ENCODE measurements around the gene MTOR.
A peak's percentile ranks its signal among the peaks of the same experiment; 100 is the strongest.
"Not testable (repeated sequence)": the region's sequence is repeated elsewhere in the genome, so short reads cannot be mapped to it uniquely, and the experiment has no call there.

The MTOR gene

GRCh38 chr1:11280719-11281376 is 18.5 kb upstream of the MTOR start:
- no peak for DNase-seq (ENCODE audit: low read depth in 2 of 2)

DNA sequence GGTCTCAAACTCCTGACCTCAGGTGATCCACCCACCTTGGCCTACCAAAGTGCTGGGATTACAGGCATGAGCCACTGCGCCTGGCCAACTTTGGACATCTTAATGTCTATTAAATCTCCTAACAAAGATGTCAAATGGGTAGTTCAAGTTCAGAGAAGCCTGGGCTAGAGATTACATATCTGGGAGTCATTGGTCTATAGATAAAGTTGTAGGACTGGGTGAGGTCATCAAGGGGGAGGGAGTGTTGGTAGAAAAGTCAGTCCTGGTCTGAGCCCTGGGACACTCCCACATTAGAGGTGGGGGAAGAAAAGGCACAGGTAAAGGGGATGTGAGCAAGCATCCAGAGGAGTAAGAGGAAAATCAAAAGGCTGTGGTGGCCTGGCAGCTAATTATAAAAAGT is 17.3 kb upstream of the MTOR start:
- DNase-seq (ENCODE audit: low read depth in 2 of 2): no peak

DNA sequence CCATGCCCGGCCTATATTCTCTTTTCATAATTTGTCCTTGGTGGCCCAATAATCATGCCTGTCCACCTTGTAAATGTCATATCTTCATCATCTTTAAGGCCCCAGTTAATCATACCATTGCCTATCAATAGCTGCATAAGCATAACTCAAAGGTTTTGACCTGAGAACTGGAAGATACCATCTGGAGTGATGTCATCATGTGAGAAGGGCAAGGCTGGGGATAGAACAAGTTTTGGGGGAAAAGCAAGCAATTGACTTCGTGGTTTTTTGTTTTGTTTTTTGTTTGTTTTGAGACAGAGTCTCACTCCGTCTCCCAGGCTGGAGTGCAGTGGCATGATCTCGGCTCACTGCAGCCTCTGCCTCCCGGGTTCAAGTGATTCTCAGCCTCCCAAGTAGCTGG is 16.8 kb upstream of the MTOR start:
- no peak for DNase-seq (ENCODE audit: low read depth in 2 of 2)

GRCh38 chr1:11273595-11274234 is 11.4 kb upstream of the MTOR start:
- no peak for DNase-seq (ENCODE audit: low read depth in 2 of 2)

GRCh38 chr1:11272832-11273594 is 10.7 kb upstream of the MTOR start, which contains the start of gene UBIAD1:
Gene UBIAD1, plus strand, starts transcription at chr1:11273198. Its CDS starts 334 bp downstream, at chr1:11273532.
- DNase-seq (ENCODE audit: low read depth in 2 of 2): peak; percentile 73 to 82

- no peak for DNase-seq (ENCODE audit: low read depth in 2 of 2)
Observed at GRCh38 chr1:11272544-11272831, 10.1 kb upstream of the MTOR start.

DNA sequence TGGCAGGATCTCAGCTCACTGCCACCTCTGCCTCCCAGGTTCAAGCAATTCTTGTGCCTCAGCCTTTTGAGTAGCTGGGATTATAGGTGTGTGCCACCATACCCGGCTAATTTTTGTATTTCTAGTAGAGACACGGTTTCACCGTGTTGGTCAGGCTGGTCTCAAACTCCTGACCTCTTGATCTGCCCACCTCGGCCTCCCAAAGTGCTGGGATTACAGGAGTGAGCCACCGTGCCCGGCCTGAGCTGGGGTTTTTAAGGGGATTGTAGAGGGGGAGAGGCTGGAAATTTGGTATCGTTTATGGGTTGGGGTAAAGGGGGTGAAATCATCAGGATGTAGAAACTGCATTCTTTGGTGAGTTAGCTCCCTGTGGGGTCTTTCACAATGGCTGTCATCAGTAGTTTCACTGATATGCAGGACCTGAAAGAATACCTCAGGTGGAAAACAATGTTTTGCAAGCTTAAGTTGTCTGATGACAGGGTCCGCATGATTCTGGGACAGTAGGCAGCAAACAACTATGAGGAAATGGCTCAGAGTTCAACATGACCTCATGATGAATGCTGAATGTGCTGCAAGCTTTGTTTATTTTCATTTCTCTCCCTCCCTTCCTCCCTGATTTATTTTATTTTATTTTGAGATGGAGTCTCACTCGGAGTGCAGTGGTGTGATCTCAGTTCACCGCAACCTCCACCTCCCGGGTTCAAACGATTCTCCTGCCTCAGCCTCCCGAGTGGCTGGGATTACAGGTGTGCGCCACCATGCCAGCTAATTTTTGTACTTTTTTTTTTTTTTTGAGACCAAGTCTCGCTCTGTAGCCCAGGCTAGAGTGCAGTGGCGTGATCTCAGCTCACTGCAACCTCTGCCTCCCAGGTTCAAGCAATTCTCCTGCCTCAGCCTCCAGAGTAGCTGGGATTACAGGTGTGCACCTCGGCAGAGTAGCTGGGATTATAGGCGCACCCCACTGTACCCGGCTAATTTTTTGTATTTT is 5.3 kb upstream of the MTOR start:
- not testable (repeated sequence) for DNase-seq (ENCODE audit: low read depth in 2 of 2)

DNA sequence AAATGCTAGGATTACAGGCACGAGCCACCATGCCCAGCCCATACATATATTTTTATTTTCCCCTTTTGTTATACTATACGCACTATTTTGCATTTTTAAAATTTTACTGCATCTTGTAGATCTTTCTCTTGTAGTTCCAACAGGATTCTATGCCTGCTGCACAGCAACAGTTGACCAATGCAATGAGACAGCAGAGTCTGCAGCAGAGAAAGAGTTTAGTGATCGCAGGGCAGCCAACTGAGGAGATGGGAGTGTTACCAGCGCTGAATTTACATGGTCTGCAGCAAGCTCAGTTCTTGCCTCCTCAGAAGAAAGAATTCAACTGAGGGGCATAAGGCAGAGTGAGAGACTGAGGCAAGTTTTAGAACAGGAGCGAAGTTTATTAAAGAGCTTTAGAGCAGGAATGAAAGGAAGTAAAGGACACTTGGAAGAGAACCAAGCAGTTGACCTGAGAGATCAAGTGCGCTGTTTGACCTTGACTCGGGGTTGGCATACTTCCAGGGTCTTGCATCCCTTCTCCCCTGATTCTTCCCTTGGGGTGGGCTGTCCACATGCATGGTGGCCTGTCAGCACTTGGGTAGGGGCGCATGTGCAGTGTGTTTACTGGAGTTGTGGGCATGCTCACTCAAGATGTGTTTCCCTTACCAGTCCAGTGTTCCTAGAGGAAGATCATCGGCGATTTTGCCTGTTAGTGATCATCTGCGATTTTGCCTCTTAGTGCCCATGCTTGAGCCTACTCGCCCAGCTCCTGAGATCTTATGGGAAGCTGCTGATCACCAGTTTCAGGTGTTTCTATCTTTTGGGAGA is 4.1 kb upstream of the MTOR start:
- no peak for DNase-seq (ENCODE audit: low read depth in 2 of 2)

DNA sequence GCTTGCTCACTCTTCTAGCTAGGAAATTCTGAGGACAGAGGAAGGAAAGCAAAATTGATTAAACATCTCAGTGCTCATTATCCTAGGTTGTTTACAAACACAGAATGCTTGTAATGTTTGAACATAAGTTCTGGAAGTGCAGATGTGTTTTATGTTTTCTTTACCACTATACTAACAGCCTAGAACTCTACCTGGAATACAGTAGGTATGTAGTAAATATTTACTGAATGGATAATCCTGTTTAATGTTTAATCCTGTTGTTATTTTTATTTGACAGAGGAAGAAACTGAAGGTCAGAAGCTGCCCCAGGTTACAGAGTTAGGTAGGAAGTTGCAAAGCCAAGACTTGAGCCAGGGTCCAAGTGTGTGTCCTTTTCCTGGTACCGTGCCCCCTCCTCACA is 6.1 kb downstream of the MTOR start:
- no peak for DNase-seq (ENCODE audit: low read depth in 2 of 2)

- DNase-seq (ENCODE audit: low read depth in 2 of 2): no peak
Observed at GRCh38 chr1:11253226-11253625, 9.1 kb downstream of the MTOR start.

GRCh38 chr1:11252538-11252937 is 9.8 kb downstream of the MTOR start:
- no peak for DNase-seq (ENCODE audit: low read depth in 2 of 2)

DNA sequence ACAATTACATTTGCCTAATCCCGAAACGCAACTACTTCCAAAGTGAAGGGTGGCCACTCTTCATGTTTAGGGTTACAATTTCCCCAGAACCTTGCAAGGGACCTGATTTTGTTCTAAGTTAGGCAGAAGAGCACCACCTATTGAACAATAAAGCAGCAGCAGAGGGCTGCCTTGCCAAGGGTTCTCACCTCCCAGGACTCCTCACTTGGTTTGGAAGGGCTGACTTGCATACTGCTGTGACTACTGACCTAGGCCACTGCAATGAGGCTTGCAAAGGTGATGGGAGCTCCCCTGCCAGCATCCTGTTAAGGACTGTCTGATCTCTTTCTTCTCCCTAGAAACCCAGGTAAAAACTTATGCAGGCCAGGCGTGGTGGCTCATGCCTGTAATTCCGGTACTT is 14.2 kb downstream of the MTOR start:
- no peak for DNase-seq (ENCODE audit: low read depth in 2 of 2)

- DNase-seq (ENCODE audit: low read depth in 2 of 2): no peak
Observed at GRCh38 chr1:11245904-11246719, 16.2 kb downstream of the MTOR start.

DNA sequence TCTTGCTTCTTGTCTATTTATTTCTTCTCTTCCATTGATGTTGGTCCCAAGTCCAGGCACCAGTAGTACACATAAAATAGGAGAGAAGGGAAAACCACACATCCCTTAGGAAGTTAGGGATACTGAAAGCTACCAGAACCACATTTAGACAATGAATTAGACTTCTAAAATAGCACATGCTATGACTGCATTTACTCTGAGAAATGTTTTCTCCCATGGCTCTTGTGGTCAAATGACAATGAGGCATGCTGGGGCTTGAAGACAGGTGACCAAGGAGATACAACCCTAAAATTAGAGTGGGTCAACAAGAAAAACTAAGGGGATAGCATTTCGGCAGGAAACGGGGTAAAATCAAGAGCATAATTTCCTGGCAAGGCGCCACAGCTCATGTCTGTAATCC is 17.1 kb downstream of the MTOR start:
- DNase-seq (ENCODE audit: low read depth in 2 of 2): no peak

- DNase-seq (ENCODE audit: low read depth in 2 of 2): no peak
Observed at GRCh38 chr1:11238311-11238710, 24.0 kb downstream of the MTOR start.

GRCh38 chr1:11237356-11237755 is 25.0 kb downstream of the MTOR start:
- DNase-seq (ENCODE audit: low read depth in 2 of 2): no peak

DNA sequence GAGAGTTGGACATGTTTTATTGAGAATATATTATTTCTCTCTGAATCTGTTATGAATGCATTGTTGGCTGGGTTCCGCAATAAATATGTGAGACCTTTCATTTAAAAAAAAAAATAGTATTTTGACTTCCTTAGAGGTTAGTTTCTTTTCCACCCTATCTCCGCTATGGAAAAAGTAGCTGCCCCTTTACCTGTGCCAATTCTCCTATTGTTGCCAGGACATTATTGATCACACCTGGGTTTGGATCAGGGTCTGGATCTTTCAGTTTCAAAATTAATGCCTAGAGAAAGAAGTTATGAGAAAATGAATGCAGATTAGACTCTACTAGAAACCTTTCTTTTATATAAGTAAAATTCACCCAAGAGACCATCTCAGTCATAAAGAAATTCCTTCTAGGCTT is 29.1 kb downstream of the MTOR start:
- no peak for DNase-seq (ENCODE audit: low read depth in 2 of 2)

- no peak for DNase-seq (ENCODE audit: low read depth in 2 of 2)
Observed at GRCh38 chr1:11229203-11229602, 33.1 kb downstream of the MTOR start.

- no peak for DNase-seq (ENCODE audit: low read depth in 2 of 2)
Observed at GRCh38 chr1:11227106-11228077, 35.0 kb downstream of the MTOR start.
